K562 (cell line): ENCODE results near the gene SLC30A9. TPM values are rescaled to one million over a fixed set of nuclear protein-coding genes. Genes with fewer than 3 reads are reported as not detected.

Experiments used
- ARID2 ChIP-seq: fragments of 450-650 bp; IDR thresholded peaks from 2 replicates; pipeline ENCODE4 v1.6.1; 2017; ENCODE audit warnings: antibody characterized with exemption, mild to moderate bottlenecking
- BCL6 ChIP-seq: fragments of 250-450 bp; sonication (Bioruptor Pico); IDR thresholded peaks from 2 replicates; pipeline ENCODE4 v1.4.0; 2020
- BHLHE40 ChIP-seq: IDR thresholded peaks from 2 replicates; pipeline ENCODE4 v1.6.1; 2011; ENCODE audit warnings: low read length, improper control_type of control experiment
- CREB1 ChIP-seq, 2 experiments: sonication (generic) in 1 of 2; formaldehyde crosslinking in 1 of 2; IDR thresholded peaks; 2 replicates each; pipeline versions ENCODE4 v1.6.1 to v1.8.0; 2012 to 2022; ENCODE audit warnings: inconsistent platforms in 1 of 2, mild to moderate bottlenecking in 1 of 2, missing genetic modification reagents in 1 of 2, moderate library complexity in 1 of 2
- EZH2 ChIP-seq: IDR thresholded peaks from 2 replicates; pipeline ENCODE4 v1.6.1; 2012; ENCODE audit warnings: low read depth, mild to moderate bottlenecking, inconsistent platforms, low read length, borderline replicate concordance
- HBP1 ChIP-seq: fragments of 450-650 bp; formaldehyde crosslinking; IDR thresholded peaks from 2 replicates; pipeline ENCODE4 v1.4.0; 2022; ENCODE audit warnings: missing genetic modification characterization
- HLTF ChIP-seq: fragments of 450-650 bp; IDR thresholded peaks from 2 replicates; pipeline ENCODE4 v1.6.1; 2016
- MAX ChIP-seq: sonication (generic); formaldehyde crosslinking; IDR thresholded peaks from 2 replicates; pipeline ENCODE4 v1.9.0; 2022; ENCODE audit warnings: mild to moderate bottlenecking, missing genetic modification reagents
- MAZ ChIP-seq, 2 experiments: fragments of 450-650 bp in 1 of 2; sonication (generic) in 1 of 2; formaldehyde crosslinking; IDR thresholded peaks in 1 of 2; conservative IDR thresholded peaks in 1 of 2; 2 replicates each; pipeline versions ENCODE4 v1.4.0 to v1.5.0; 2020; ENCODE audit warnings: mild to moderate bottlenecking in 1 of 2, missing genetic modification reagents in 1 of 2
- MBD2 ChIP-seq: sonication (generic); IDR thresholded peaks from 2 replicates; pipeline ENCODE4 v1.6.1; 2016; ENCODE audit warnings: low read depth, borderline replicate concordance
- MLLT1 ChIP-seq, 2 experiments: fragments of 450-650 bp; IDR thresholded peaks; 2 replicates each; pipeline ENCODE4 v1.6.1; 2016
- MNT ChIP-seq, 2 experiments: fragments of 450-650 bp; conservative IDR thresholded peaks; 2 replicates each; pipeline ENCODE4 v1.6.1; 2017; ENCODE audit warnings: mild to moderate bottlenecking in 2 of 2, moderate library complexity in 2 of 2
- NELFE ChIP-seq: IDR thresholded peaks from 2 replicates; pipeline ENCODE4 v1.6.1; 2011; ENCODE audit warnings: mild to moderate bottlenecking; ENCODE audit not compliant: insufficient read depth, insufficient read length
- NR2F6 ChIP-seq: fragments of 450-650 bp; formaldehyde crosslinking; IDR thresholded peaks from 2 replicates; pipeline ENCODE4 v1.4.0; 2020; ENCODE audit warnings: mild to moderate bottlenecking
- OTX1 ChIP-seq: fragments of 450-650 bp; formaldehyde crosslinking; IDR thresholded peaks from 2 replicates; pipeline ENCODE4 v1.4.0; 2022; ENCODE audit warnings: mild to moderate bottlenecking
- RBM22 ChIP-seq: fragments of 200-400 bp; formaldehyde crosslinking; IDR thresholded peaks from 2 replicates; pipeline ENCODE4 v1.6.1; 2018; ENCODE audit warnings: low read length, low read depth; ENCODE audit not compliant: poor library complexity, severe bottlenecking
- SMARCC2 ChIP-seq: fragments of 450-650 bp; IDR thresholded peaks from 2 replicates; pipeline ENCODE4 v1.6.1; 2017; ENCODE audit warnings: antibody characterized with exemption, moderate library complexity, mild to moderate bottlenecking, low read depth
- TBP ChIP-seq: optimal IDR thresholded peaks from 2 replicates; pipeline ENCODE3; 2011; ENCODE audit warnings: low read depth, low read length, improper control_type of control experiment
- TRIM25 ChIP-seq: fragments of 450-650 bp; IDR thresholded peaks from 2 replicates; pipeline ENCODE4 v1.7.0; 2016; ENCODE audit warnings: borderline replicate concordance
- ZNF165 ChIP-seq: fragments of 250-450 bp; sonication (Bioruptor Pico); IDR thresholded peaks from 2 replicates; pipeline ENCODE4 v1.4.0; 2020; ENCODE audit warnings: borderline replicate concordance
- ZNF780A ChIP-seq: fragments of 250-450 bp; sonication (Bioruptor Pico); IDR thresholded peaks from 2 replicates; pipeline ENCODE4 v1.5.0; 2021; ENCODE audit warnings: mild to moderate bottlenecking
- polyA plus RNA-seq, 8 experiments: library from polyadenylated mRNA; depleted of rRNA in 4 of 8; stranded (reverse) in 5 of 8; unstranded in 3 of 8; fragments of >200 nt; fragmentation: Nextera tagmentation in 2 of 8; fragmentation: Illumina TruSeq in 1 of 8; extraction: Ambion mirVana in 2 of 8; extraction: Trizol in 1 of 8; gene quantifications; 2 replicates each; pipeline versions ENCODE4 v1.2.1 to v1.2.3, GENCODE V29; 2011 to 2014; ENCODE audit warnings: inconsistent platforms in 1 of 8, missing spikeins in 1 of 8
- total RNA-seq, 7 experiments: library from RNA; depleted of rRNA in 6 of 7; stranded (reverse); fragments of >200 nt in 6 of 7; fragmentation: Illumina TruSeq in 2 of 7; extraction: Trizol in 2 of 7; gene quantifications; 2 replicates each; pipeline versions ENCODE4 v1.2.1 to v1.2.3, GENCODE V29; 2011 to 2021; ENCODE audit warnings: low replicate concordance in 1 of 7

SLC30A9 gene
- total and polyA plus RNA-seq, 9 of the 15 experiments (the other 6 are each of a cell fraction or from before 2014, with no cell fraction given) = 14.7 to 73.5 (median 51.6) TPM

GRCh38 chr4:41990365-41991111 lies at the start of gene SLC30A9 (continued):
- TF ChIP-seq MNT (conservative IDR thresholded peaks at IDR 0.05) = peak; percentile 48 to 67; a peak in 2 of 4 replicates
- peak; percentile 36; the same call in 1 of the 2 replicates for TF ChIP-seq ARID2
- no peak for TF ChIP-seq EZH2
- TF ChIP-seq MLLT1 (IDR thresholded peaks at IDR 0.05) = peak in 1 of 2 experiments; percentile 47; a peak in 1 of 4 replicates
- peak; percentile 95 for TF ChIP-seq CREB1 (IDR thresholded peaks at IDR 0.05)
- TF ChIP-seq CREB1 (CRISPR knock-in tag; IDR thresholded peaks at IDR 0.05) = peak; percentile 95
- TF ChIP-seq OTX1 (CRISPR knock-in tag) = 0 out of 2 replicates have a peak, but pooled peaks have one; percentile 6
- TF ChIP-seq MBD2 = peak; percentile 68; the same call in 1 of the 2 replicates
- no peak for TF ChIP-seq NELFE
- TF ChIP-seq HBP1 (CRISPR knock-in tag) = no peak
- peak; percentile 74 for TF ChIP-seq RBM22
- no peak for TF ChIP-seq ZNF780A (CRISPR knock-in tag)
- TF ChIP-seq NR2F6 (CRISPR knock-in tag) = no peak
- peak in 1 of 2 experiments; percentile 61 for TF ChIP-seq MAZ (CRISPR knock-in tag; conservative IDR thresholded peaks at IDR 0.05 in 1 of 2, IDR thresholded peaks at IDR 0.05 in 1 of 2)
- no peak for TF ChIP-seq SMARCC2
- no peak for TF ChIP-seq ZNF165 (CRISPR knock-in tag)
- 0 out of 2 replicates have a peak, but pooled peaks have one; percentile 3 for TF ChIP-seq BHLHE40
- no peak for TF ChIP-seq BCL6 (CRISPR knock-in tag)
- peak; percentile 87 for TF ChIP-seq TBP
- no peak for TF ChIP-seq HLTF
- no peak for TF ChIP-seq TRIM25
- TF ChIP-seq MAX (CRISPR knock-in tag) = peak; percentile 18; the same call in 1 of the 2 replicates
